Measurements from ENCODE around the gene ADH1C.

The ADH1C gene

GRCh38 chr4:99352602-99353537 is at the start of gene ADH1C:
ADH1C (minus strand) TSS chr4:99352746; CDS start chr4:99352675, 71 bp downstream.
- no peak for DNase-seq (ENCODE audit: low read depth)
- no peak for TF ChIP-seq CTCF (conservative IDR thresholded peaks at IDR 0.05; ENCODE audit: low read depth, low read length)
- no peak within 1 kb of the TSS for H3K4me3 ChIP-seq (ENCODE audit: low read length)

- DNase-seq (ENCODE audit: low read depth) = no peak
- no peak overlapping the region for H3K4me3 ChIP-seq (ENCODE audit: low read length)
- TF ChIP-seq CTCF (conservative IDR thresholded peaks at IDR 0.05; ENCODE audit: low read depth, low read length) = no peak
These were observed 48.3 kb upstream of the ADH1C start for GRCh38 chr4:99400831-99401230.

GRCh38 chr4:99399017-99399416 is 46.5 kb upstream of the ADH1C start:
- H3K4me3 ChIP-seq (ENCODE audit: low read length) = no peak overlapping the region
- no peak for DNase-seq (ENCODE audit: low read depth)
- no peak for TF ChIP-seq CTCF (conservative IDR thresholded peaks at IDR 0.05; ENCODE audit: low read depth, low read length)

GRCh38 chr4:99395595-99396364 is 43.2 kb upstream of the ADH1C start:
- TF ChIP-seq CTCF (conservative IDR thresholded peaks at IDR 0.05; ENCODE audit: low read depth, low read length) = no peak

GRCh38 chr4:99394896-99395295 is 42.4 kb upstream of the ADH1C start:
- DNase-seq (ENCODE audit: low read depth) = no peak
- no peak for TF ChIP-seq CTCF (conservative IDR thresholded peaks at IDR 0.05; ENCODE audit: low read depth, low read length)
- H3K4me3 ChIP-seq (ENCODE audit: low read length) = no peak overlapping the region

More at GRCh38 chr4:99395595-99396364, 43.2 kb upstream of the ADH1C start:
- DNase-seq (ENCODE audit: low read depth) = no peak
- H3K4me3 ChIP-seq (ENCODE audit: low read length) = no peak overlapping the region

- no peak for TF ChIP-seq CTCF (conservative IDR thresholded peaks at IDR 0.05; ENCODE audit: low read depth, low read length)
- no peak for DNase-seq (ENCODE audit: low read depth)
These were observed 37.5 kb upstream of the ADH1C start for GRCh38 chr4:99390055-99390454.

More at GRCh38 chr4:99390055-99390454, 37.5 kb upstream of the ADH1C start:
- H3K4me3 ChIP-seq (ENCODE audit: low read length) = no peak overlapping the region
